ENCODE measurements around the gene LRRC4B. TPM values are rescaled to one million over a fixed set of nuclear protein-coding genes. Genes with fewer than 3 reads are reported as not detected.

The LRRC4B gene
- total and polyA plus RNA-seq, 2 of the 8 experiments (the other 6 are each of a cell fraction or from before 2014, with no cell fraction given) = 13.4 to 21.2 TPM

DNA sequence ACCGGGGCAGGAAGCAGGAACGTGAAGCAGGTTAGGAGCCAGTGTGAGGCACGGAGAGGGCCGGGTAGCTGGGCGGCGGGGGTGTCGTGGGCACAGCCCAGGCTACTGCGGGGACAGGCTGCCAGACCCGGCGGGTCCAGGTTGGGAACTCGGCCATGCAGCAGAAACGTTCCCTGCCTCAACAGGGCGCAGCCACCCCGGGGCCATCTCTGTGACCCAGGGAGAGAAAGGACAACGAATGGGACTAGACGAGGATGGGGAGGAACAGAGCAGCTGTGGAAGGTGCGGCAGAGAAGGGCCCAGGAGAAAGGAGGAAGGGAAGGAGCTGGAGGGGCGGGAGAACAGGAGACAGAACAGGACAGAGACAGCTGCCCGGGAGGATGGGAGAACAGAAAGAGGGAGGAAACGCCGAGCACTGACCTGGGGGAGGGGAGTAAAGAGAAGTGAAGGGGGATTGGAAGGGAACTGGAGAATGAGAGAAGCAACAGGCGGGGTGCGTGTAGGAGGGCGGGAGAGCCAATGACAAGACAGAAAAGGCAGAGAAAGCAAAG is 78.7 kb downstream of the LRRC4B start (continued):
- TF ChIP-seq CHD2 (IDR thresholded peaks at IDR 0.05; ENCODE audit: low read length) (no peak), SUZ12 (IDR thresholded peaks at IDR 0.05; ENCODE audit: low read length) (no peak), TEAD4 (IDR thresholded peaks at IDR 0.05; ENCODE audit: low read depth, low read length) (no peak)
- TF ChIP-seq, protein P1, sequence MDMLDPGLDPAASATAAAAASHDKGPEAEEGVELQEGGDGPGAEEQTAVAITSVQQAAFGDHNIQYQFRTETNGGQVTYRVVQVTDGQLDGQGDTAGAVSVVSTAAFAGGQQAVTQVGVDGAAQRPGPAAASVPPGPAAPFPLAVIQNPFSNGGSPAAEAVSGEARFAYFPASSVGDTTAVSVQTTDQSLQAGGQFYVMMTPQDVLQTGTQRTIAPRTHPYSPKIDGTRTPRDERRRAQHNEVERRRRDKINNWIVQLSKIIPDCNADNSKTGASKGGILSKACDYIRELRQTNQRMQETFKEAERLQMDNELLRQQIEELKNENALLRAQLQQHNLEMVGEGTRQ (IDR thresholded peaks at IDR 0.05; ENCODE audit: low read length) = no peak
